Measurements from ENCODE around the gene GPR143.

DNA sequence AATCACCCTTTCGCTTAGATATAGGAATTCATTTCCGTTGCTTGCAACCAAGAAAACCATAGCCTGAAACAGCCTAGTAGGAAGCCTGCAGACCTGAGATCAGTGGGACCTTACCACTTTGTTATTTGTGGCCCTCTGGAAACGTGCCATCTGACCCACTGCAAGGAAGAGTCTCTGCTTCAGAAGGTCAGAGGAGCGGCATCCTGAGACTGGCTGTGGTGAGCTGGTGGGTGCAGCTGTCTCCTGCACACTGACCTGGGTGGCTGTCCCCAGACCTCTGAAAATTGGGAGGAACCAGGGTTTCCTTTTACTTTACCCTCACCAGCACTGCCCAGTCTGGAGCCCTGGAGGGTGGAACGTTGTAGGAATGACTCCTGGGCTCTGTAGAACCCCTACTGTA, 38.8 kb upstream of the GPR143 start:
- TF ChIP-seq, protein P1, sequence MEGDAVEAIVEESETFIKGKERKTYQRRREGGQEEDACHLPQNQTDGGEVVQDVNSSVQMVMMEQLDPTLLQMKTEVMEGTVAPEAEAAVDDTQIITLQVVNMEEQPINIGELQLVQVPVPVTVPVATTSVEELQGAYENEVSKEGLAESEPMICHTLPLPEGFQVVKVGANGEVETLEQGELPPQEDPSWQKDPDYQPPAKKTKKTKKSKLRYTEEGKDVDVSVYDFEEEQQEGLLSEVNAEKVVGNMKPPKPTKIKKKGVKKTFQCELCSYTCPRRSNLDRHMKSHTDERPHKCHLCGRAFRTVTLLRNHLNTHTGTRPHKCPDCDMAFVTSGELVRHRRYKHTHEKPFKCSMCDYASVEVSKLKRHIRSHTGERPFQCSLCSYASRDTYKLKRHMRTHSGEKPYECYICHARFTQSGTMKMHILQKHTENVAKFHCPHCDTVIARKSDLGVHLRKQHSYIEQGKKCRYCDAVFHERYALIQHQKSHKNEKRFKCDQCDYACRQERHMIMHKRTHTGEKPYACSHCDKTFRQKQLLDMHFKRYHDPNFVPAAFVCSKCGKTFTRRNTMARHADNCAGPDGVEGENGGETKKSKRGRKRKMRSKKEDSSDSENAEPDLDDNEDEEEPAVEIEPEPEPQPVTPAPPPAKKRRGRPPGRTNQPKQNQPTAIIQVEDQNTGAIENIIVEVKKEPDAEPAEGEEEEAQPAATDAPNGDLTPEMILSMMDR (IDR thresholded peaks at IDR 0.05; ENCODE audit: insufficient read depth, low read length) = no peak
- no peak for TF ChIP-seq POLR2AphosphoS5 (IDR thresholded peaks at IDR 0.05; ENCODE audit: low read depth)

Data from HL-60 (cell line).